Activated naive CD8-positive, alpha-beta T cell treated with anti-CD3 and anti-CD28 coated beads, Interleukin-2, amount 10 ng/mL, durations not matched to agents 7 days and 5 days (primary cell): ENCODE results near the gene A1BG. TPM values are rescaled to one million over a fixed set of nuclear protein-coding genes. Genes with fewer than 3 reads are reported as not detected.
A peak's percentile ranks its signal among the peaks of the same experiment; 100 is the strongest.

Experiments
- ATAC-seq: fragments of 150-1000 bp; cut with Tn5 transposase; one replicate; pipeline ENCODE4 v1.10.0; 2021; ENCODE audit warnings: low read depth, moderate library complexity
- POLR2A ChIA-PET: fragments of 350-600 bp; sonication (Branson Sonifier 250); formaldehyde crosslinking; loops from one replicate; lab custom pipeline; 2021; ENCODE audit warnings: antibody characterized with exemption; lab: Charles Lee
- DNase-seq: peaks from one replicate; pipeline ENCODE4 v3.0.0; 2021
- H3K27ac Mint-ChIP-seq: one replicate; pipeline ENCODE4 v1.8.0; 2022; ENCODE audit warnings: mild to moderate bottlenecking, mixed read lengths
- H3K27me3 Mint-ChIP-seq: one replicate; pipeline ENCODE4 v1.8.0; 2022; ENCODE audit warnings: mild to moderate bottlenecking, moderate library complexity, mixed read lengths
- H3K36me3 Mint-ChIP-seq: one replicate; pipeline ENCODE4 v1.8.0; 2021; ENCODE audit warnings: mild to moderate bottlenecking, mixed read lengths
- H3K4me1 Mint-ChIP-seq: one replicate; pipeline ENCODE4 v1.8.0; 2021; ENCODE audit warnings: mixed read lengths
- H3K4me3 Mint-ChIP-seq: one replicate; pipeline ENCODE4 v1.8.0; 2022; ENCODE audit warnings: mild to moderate bottlenecking, moderate library complexity, mixed read lengths
- H3K9me3 Mint-ChIP-seq: one replicate; pipeline ENCODE4 v1.8.0; 2021; ENCODE audit warnings: mixed read lengths
- total RNA-seq, 2 experiments: library from RNA; stranded (reverse); gene quantifications; one replicate each; pipeline ENCODE4 v1.2.3, GENCODE V29; 2021

The A1BG gene
- total RNA-seq, 2 experiments from 2014 or later = 21.0 to 22.8 TPM

GRCh38 chr19:58364146-58364545 lies 10.9 kb upstream of the A1BG start:
- H3K9me3 Mint-ChIP-seq = no peaks in the 10 kb centered on the region
- POLR2A ChIA-PET = interaction anchor here (0.9 to 5.0 kb wide), 5 partner anchors 8 to 181 kb away, joined by 3 to 50 read pairs (median 14); partner anchors contain the start of gene ZNF837
- ATAC-seq = no peak
- no peaks in the 10 kb centered on the region for H3K36me3 Mint-ChIP-seq
- DNase-seq = no peak
- no peak overlapping the region for H3K4me3 Mint-ChIP-seq
- no peaks in the 10 kb centered on the region for H3K27me3 Mint-ChIP-seq
- peaks cover 11% of the 10 kb centered on the region for H3K4me1 Mint-ChIP-seq
- no peak overlapping the region for H3K27ac Mint-ChIP-seq

- H3K4me3 Mint-ChIP-seq = peak within 1 kb of the TSS; percentile 94
- peak; percentile 87 for ATAC-seq
- POLR2A ChIA-PET = interaction anchor here (0.6 to 5.0 kb wide), 23 partner anchors 10 to 200 kb away, joined by 3 to 50 read pairs (median 4); partner anchors contain the start of genes RPS5, ZBTB45, ZNF274 and ZNF324B
- H3K27ac Mint-ChIP-seq = peak within 1 kb of the TSS; percentile 94
- DNase-seq = peak; percentile 98
- H3K9me3 Mint-ChIP-seq = no peaks in the 10 kb centered on the region
- H3K36me3 Mint-ChIP-seq = no peaks in the 10 kb centered on the region
- no peaks in the 10 kb centered on the region for H3K27me3 Mint-ChIP-seq
- peaks cover 13% of the 10 kb centered on the region for H3K4me1 Mint-ChIP-seq
These were observed 9.1 kb upstream of the A1BG start, which contains the start of gene ZNF497 for GRCh38 chr19:58362272-58362994. TSS of gene ZNF497 (minus strand) at chr19:58362751. CDS start at chr19:58357635, 5,116 bp downstream.

- H3K4me1 Mint-ChIP-seq = peaks cover 13% of the 10 kb centered on the region
- peak overlapping the region; percentile 94 for H3K4me3 Mint-ChIP-seq
- H3K9me3 Mint-ChIP-seq = no peaks in the 10 kb centered on the region
- H3K27me3 Mint-ChIP-seq = no peaks in the 10 kb centered on the region
- POLR2A ChIA-PET = interaction anchor here (0.8 to 5.0 kb wide), 16 partner anchors 10 to 200 kb away, joined by 3 to 50 read pairs (median 6); partner anchors contain the start of genes RPS5, ZBTB45, ZNF274 and ZNF324B
- ATAC-seq = peak; percentile 11
- no peaks in the 10 kb centered on the region for H3K36me3 Mint-ChIP-seq
- peak overlapping the region; percentile 94 for H3K27ac Mint-ChIP-seq
- peak; percentile 69 for DNase-seq
These were observed 8.6 kb upstream of the A1BG start for GRCh38 chr19:58361900-58362271.

GRCh38 chr19:58357481-58358145 lies 4.3 kb upstream of the A1BG start:
- H3K4me3 Mint-ChIP-seq = peak overlapping the region; percentile 35
- no peaks in the 10 kb centered on the region for H3K27me3 Mint-ChIP-seq
- DNase-seq (no peak), ATAC-seq (no peak)
- peaks cover 4% of the 10 kb centered on the region for H3K36me3 Mint-ChIP-seq
- peaks cover 20% of the 10 kb centered on the region for H3K4me1 Mint-ChIP-seq
- POLR2A ChIA-PET = interaction anchor here (0.5 to 1.9 kb wide), 7 partner anchors 10 to 514 kb away, joined by 3 to 29 read pairs (median 4); partner anchors contain the start of genes ZBTB45, ZNF446 and ZSCAN22
- peak overlapping the region; percentile 16 for H3K27ac Mint-ChIP-seq
- no peaks in the 10 kb centered on the region for H3K9me3 Mint-ChIP-seq

GRCh38 chr19:58356766-58357480 lies 3.6 kb upstream of the A1BG start:
- Mint-ChIP-seq H3K27ac (peak overlapping the region; percentile 65), H3K9me3 (no peaks in the 10 kb centered on the region), H3K4me3 (peak overlapping the region; percentile 37), H3K36me3 (peaks cover 4% of the 10 kb centered on the region), H3K4me1 (peaks cover 17% of the 10 kb centered on the region), H3K27me3 (no peaks in the 10 kb centered on the region)
- DNase-seq (no peak), ATAC-seq (no peak)
- POLR2A ChIA-PET = interaction anchor here (0.5 to 2.4 kb wide), 12 partner anchors 8 to 514 kb away, joined by 3 to 29 read pairs (median 4); partner anchors contain the start of genes ZBTB45, ZNF446, ZNF837 and ZSCAN22

GRCh38 chr19:58355908-58356765 lies 2.8 kb upstream of the A1BG start:
- Mint-ChIP-seq H3K36me3 (peaks cover 7% of the 10 kb centered on the region), H3K27ac (peak overlapping the region; percentile 65), H3K4me1 (peaks cover 14% of the 10 kb centered on the region), H3K27me3 (no peaks in the 10 kb centered on the region), H3K4me3 (peak overlapping the region; percentile 37), H3K9me3 (no peaks in the 10 kb centered on the region)
- peak; percentile 76 for DNase-seq
- ATAC-seq = peak; percentile 72
- POLR2A ChIA-PET = interaction anchor here (0.6 to 2.4 kb wide), 9 partner anchors 9 to 158 kb away, joined by 3 to 29 read pairs (median 4); partner anchors contain the start of genes ZNF446, ZNF837 and ZSCAN22

- peaks cover 11% of the 10 kb centered on the region for H3K36me3 Mint-ChIP-seq
- H3K27ac Mint-ChIP-seq = peak overlapping the region; percentile 65
- ATAC-seq (no peak), DNase-seq (no peak)
- H3K27me3 Mint-ChIP-seq = no peaks in the 10 kb centered on the region
- no peaks in the 10 kb centered on the region for H3K9me3 Mint-ChIP-seq
- POLR2A ChIA-PET = interaction anchor here (0.5 to 2.4 kb wide), 5 partner anchors 8 to 50 kb away, joined by 3 to 29 read pairs (median 10); partner anchors contain the start of gene ZNF837
- H3K4me3 Mint-ChIP-seq = peak overlapping the region; percentile 22
- H3K4me1 Mint-ChIP-seq = peaks cover 12% of the 10 kb centered on the region
These were observed 2.0 kb upstream of the A1BG start for GRCh38 chr19:58355215-58355796.

- peaks cover 14% of the 10 kb centered on the region for H3K4me1 Mint-ChIP-seq
- no peak overlapping the region for H3K27ac Mint-ChIP-seq
- no peaks in the 10 kb centered on the region for H3K9me3 Mint-ChIP-seq
- POLR2A ChIA-PET = interaction anchor here (2.4 kb wide), 1 partner anchor 10 kb away, joined by 12 read pairs; no protein-coding TSS in a partner anchor
- peaks cover 13% of the 10 kb centered on the region for H3K36me3 Mint-ChIP-seq
- no peak overlapping the region for H3K4me3 Mint-ChIP-seq
- no peak for ATAC-seq
- no peaks in the 10 kb centered on the region for H3K27me3 Mint-ChIP-seq
- DNase-seq = no peak
These were observed 1.3 kb upstream of the A1BG start for GRCh38 chr19:58354478-58355030.

GRCh38 chr19:58353717-58354477 lies 605 bp upstream of the A1BG start:
- POLR2A ChIA-PET = no interaction called here
- DNase-seq (no peak), ATAC-seq (no peak)
- Mint-ChIP-seq H3K4me1 (peaks cover 19% of the 10 kb centered on the region), H3K27ac (no peak overlapping the region), H3K36me3 (peaks cover 15% of the 10 kb centered on the region), H3K4me3 (no peak overlapping the region), H3K9me3 (no peaks in the 10 kb centered on the region), H3K27me3 (no peaks in the 10 kb centered on the region)

- H3K36me3 Mint-ChIP-seq = peaks cover 18% of the 10 kb centered on the region
- no peak for DNase-seq
- no peaks in the 10 kb centered on the region for H3K27me3 Mint-ChIP-seq
- peak overlapping the region; percentile 39 for H3K27ac Mint-ChIP-seq
- ATAC-seq = no peak
- POLR2A ChIA-PET = interaction anchor here (0.6 to 2.3 kb wide), 3 partner anchors 10 to 461 kb away, joined by 3 to 9 read pairs (median 4); partner anchors contain the start of gene ZNF497
- H3K4me3 Mint-ChIP-seq = no peak overlapping the region
- peaks cover 25% of the 10 kb centered on the region for H3K4me1 Mint-ChIP-seq
- H3K9me3 Mint-ChIP-seq = no peaks in the 10 kb centered on the region
These were observed 1.1 kb downstream of the A1BG start for GRCh38 chr19:58351990-58352755.
